ENCODE data around the gene PTPRE. TPM values are rescaled to one million over a fixed set of nuclear protein-coding genes. Genes with fewer than 3 reads are reported as not detected.

The PTPRE gene
- total and polyA plus RNA-seq, 7 donors: 0.48 to 4.5 (median 2.7) TPM

- TF ChIP-seq CTCF (IDR thresholded peaks at IDR 0.05): no peak
- 79 to 84% (median 82%) methylated on average over 20 to 25 of the region's 25 CpGs for WGBS, 3 donors
- H3K27me3 ChIP-seq (ENCODE audit: insufficient read depth in 3 of 3, low read length in 2 of 3): peaks cover 0 to 11% (median 0%) of the 10 kb centered on the region in 3 donors
- peaks cover 6% of the 10 kb centered on the region for H3K4me1 ChIP-seq
- H3K9me3 ChIP-seq: no peaks in the 10 kb centered on the region
- peak in 1 of 2 donors; percentile 36 for DNase-seq
- H3K27ac ChIP-seq: no peak overlapping the region
- intact Hi-C loops (cut with DNase I): loop anchor here (2.0 to 5.0 kb wide), 2 partner anchors 161 kb away; partner anchors contain the start of gene PTPRE (in 2 of the 2)
- no peak overlapping the region for H3K4me3 ChIP-seq
- H3K36me3 ChIP-seq (ENCODE audit: insufficient read depth in 1 of 2, low read depth in 1 of 2): peaks cover 0 to 5% of the 10 kb centered on the region in 2 donors
- ATAC-seq: no peak
Measured at GRCh38 chr10:128067691-128068397, 160.9 kb downstream of the PTPRE start.

DNA sequence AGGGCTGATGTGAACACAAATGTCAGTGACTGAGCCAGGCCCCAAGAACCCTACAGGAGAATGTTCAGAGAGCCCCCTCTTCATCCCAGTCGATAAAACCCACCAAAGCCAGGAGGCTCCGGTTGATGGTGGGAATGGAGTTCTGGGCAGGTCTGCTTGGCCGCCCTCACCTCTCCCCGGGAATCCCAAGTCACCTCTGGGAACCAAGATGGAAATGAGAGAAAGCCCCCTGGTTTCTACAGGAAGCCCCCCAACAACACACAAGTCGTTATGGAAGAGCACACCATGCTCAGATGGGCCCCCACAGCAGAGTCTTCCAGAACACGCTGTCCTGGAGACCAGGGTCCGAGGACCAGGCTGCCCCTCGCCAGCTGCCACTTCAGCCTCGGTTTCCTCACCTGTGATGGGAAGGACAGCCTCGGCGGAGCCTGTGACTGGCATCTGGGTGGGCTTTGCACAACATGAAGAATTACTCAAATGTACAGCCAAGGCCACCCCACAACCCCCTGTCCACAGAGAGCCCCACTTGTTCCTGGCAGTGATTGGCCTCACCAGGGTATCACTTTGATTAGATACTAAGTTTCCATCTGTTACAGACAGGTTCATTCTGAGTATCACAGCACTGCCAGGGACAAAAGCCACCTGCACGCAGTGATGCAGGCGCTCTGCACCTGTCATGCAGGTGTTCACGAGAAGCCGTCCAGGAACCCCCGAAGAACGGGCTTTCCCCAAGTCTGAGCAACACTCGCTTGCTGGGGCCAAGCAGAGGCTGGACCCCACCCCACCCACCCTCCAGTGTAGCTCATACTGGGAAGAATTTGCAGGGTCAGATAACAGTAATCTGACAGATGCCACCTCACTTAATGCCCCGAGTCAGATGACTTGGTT lies 161.7 kb downstream of the PTPRE start:
- Histone ChIP-seq H3K27me3 (ENCODE audit: insufficient read depth in 3 of 3, low read length in 2 of 3) (peaks cover 0 to 8% (median 0%) of the 10 kb centered on the region in 3 donors), H3K4me3 (no peak overlapping the region), H3K36me3 (ENCODE audit: insufficient read depth in 1 of 2, low read depth in 1 of 2) (peaks cover 0 to 13% of the 10 kb centered on the region in 2 donors), H3K9me3 (no peaks in the 10 kb centered on the region), H3K27ac (no peak overlapping the region), H3K4me1 (peaks cover 6% of the 10 kb centered on the region)
- 70 to 83% (median 74%) methylated on average over 19 of the region's 19 CpGs for WGBS, 3 donors
- DNase-seq (peak in 1 of 2 donors; percentile 36), ATAC-seq (no peak)
- intact Hi-C loops (cut with DNase I): loop anchor here (2.0 to 5.0 kb wide), 2 partner anchors 161 to 162 kb away; partner anchors contain the start of gene PTPRE (in 2 of the 2)
- TF ChIP-seq CTCF (IDR thresholded peaks at IDR 0.05): no peak

DNA sequence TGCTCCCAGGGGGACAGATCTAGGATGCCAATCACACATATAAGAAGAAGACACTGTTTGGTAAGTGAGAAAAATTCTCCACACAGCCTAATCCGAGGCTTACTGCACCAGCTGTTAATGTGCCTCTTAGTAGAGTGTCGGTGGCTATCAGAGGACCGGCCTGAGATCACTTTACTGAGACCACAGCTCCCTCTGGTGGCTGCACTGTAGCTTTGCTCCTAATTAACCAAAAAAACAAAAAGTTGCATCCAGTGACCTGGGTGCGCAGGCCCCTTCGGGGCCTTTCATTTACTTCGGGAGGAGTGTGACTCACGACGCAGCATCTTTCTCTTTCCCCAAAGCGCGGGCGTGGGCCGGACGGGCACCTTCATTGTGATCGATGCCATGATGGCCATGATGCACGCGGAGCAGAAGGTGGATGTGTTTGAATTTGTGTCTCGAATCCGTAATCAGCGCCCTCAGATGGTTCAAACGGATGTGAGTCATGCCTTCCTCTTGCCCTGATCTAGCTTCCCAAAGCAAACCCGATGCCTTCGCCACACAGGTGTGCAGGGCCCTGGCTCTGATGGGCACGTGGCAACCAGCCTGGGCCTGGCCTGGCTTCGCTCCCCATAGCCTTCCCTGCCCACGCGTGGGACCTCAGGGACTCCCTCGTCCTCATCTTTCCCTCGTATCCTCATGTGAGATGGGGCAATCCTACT lies 162.6 kb downstream of the PTPRE start:
- TF ChIP-seq CTCF (IDR thresholded peaks at IDR 0.05): peak; percentile 78
- intact Hi-C loops (cut with DNase I): loop anchor here (2.0 to 5.0 kb wide), 3 partner anchors 162 to 352 kb away; partner anchors contain the start of gene PTPRE (in 2 of the 2)
- no peaks in the 10 kb centered on the region for H3K27me3 ChIP-seq (ENCODE audit: insufficient read depth in 3 of 3, low read length in 2 of 3)
- H3K9me3 ChIP-seq: no peaks in the 10 kb centered on the region
- DNase-seq (peak; percentile 64 to 86), ATAC-seq (peak; percentile 60 to 71 (median 66))
- H3K27ac ChIP-seq: no peak overlapping the region
- peaks cover 0 to 13% of the 10 kb centered on the region in 2 donors for H3K36me3 ChIP-seq (ENCODE audit: insufficient read depth in 1 of 2, low read depth in 1 of 2)
- WGBS, 3 donors: 36 to 40% (median 37%) methylated on average over 28 of the region's 28 CpGs
- H3K4me1 ChIP-seq: peaks cover 6% of the 10 kb centered on the region
- H3K4me3 ChIP-seq: no peak overlapping the region

- peaks cover 6% of the 10 kb centered on the region for H3K4me1 ChIP-seq
- H3K27ac ChIP-seq: no peak overlapping the region
- H3K36me3 ChIP-seq (ENCODE audit: insufficient read depth in 1 of 2, low read depth in 1 of 2): peaks cover 0 to 13% of the 10 kb centered on the region in 2 donors
- H3K4me3 ChIP-seq: no peak overlapping the region
- intact Hi-C loops (cut with DNase I): loop anchor here in 1 of 2 donors (5.0 kb wide), 1 partner anchor 353 kb away; no protein-coding TSS in a partner anchor
- WGBS, 3 donors: 89 to 90% (median 89%) methylated on average over 10 of the region's 10 CpGs
- no peak for DNase-seq
- H3K27me3 ChIP-seq (ENCODE audit: insufficient read depth in 3 of 3, low read length in 2 of 3): no peaks in the 10 kb centered on the region
- ATAC-seq: no peak
- H3K9me3 ChIP-seq: no peaks in the 10 kb centered on the region
- TF ChIP-seq CTCF (IDR thresholded peaks at IDR 0.05): no peak
Measured at GRCh38 chr10:128070161-128070560, 163.3 kb downstream of the PTPRE start.
